ENCODE data around the gene MKRN3.

The MKRN3 gene

GRCh38 chr15:23532024-23532423 lies 33.5 kb upstream of the MKRN3 start:
- TF ChIP-seq, protein P1, sequence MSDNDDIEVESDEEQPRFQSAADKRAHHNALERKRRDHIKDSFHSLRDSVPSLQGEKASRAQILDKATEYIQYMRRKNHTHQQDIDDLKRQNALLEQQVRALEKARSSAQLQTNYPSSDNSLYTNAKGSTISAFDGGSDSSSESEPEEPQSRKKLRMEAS (IDR thresholded peaks at IDR 0.05; ENCODE audit: low read depth, low read length), result no peak
- TF ChIP-seq, protein P2, sequence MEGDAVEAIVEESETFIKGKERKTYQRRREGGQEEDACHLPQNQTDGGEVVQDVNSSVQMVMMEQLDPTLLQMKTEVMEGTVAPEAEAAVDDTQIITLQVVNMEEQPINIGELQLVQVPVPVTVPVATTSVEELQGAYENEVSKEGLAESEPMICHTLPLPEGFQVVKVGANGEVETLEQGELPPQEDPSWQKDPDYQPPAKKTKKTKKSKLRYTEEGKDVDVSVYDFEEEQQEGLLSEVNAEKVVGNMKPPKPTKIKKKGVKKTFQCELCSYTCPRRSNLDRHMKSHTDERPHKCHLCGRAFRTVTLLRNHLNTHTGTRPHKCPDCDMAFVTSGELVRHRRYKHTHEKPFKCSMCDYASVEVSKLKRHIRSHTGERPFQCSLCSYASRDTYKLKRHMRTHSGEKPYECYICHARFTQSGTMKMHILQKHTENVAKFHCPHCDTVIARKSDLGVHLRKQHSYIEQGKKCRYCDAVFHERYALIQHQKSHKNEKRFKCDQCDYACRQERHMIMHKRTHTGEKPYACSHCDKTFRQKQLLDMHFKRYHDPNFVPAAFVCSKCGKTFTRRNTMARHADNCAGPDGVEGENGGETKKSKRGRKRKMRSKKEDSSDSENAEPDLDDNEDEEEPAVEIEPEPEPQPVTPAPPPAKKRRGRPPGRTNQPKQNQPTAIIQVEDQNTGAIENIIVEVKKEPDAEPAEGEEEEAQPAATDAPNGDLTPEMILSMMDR (IDR thresholded peaks at IDR 0.05; ENCODE audit: low read depth, low read length), result no peak
- no peak for TF ChIP-seq MYC (IDR thresholded peaks at IDR 0.05; ENCODE audit: low read depth, low read length)
- TF ChIP-seq POLR2A (IDR thresholded peaks at IDR 0.05; ENCODE audit: extremely low read depth, insufficient read length), result no peak
- no peak overlapping the region for H3K4me3 ChIP-seq (ENCODE audit: low read depth, low read length)
- peak; percentile 9 for DNase-seq (ENCODE audit: low read depth)

DNA sequence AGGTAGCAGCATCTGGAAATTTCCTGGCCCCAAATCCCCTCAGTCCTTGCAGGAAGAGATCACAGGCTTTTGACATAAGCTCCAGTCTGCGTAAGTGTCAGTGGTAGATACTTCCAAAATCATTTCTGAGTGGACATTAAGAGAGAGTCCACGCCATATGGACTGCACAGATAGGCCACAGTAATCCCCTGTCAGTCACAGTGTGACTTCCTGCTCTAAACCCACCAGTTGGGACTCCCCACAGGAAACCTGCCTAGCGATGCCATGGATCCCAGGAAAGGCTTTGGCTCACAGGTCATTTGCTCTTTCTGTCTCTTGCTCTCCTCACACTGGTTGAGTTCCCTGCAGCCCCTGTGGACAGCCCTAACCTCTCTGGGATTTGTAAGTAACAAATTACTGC lies 28.8 kb upstream of the MKRN3 start:
- no peak for TF ChIP-seq POLR2A (IDR thresholded peaks at IDR 0.05; ENCODE audit: extremely low read depth, insufficient read length)
- no peak for TF ChIP-seq MYC (IDR thresholded peaks at IDR 0.05; ENCODE audit: low read depth, low read length)
- TF ChIP-seq, protein P1 (IDR thresholded peaks at IDR 0.05; ENCODE audit: low read depth, low read length), result no peak
- TF ChIP-seq, protein P2 (IDR thresholded peaks at IDR 0.05; ENCODE audit: low read depth, low read length), result no peak
- no peak overlapping the region for H3K4me3 ChIP-seq (ENCODE audit: low read depth, low read length)
- DNase-seq (ENCODE audit: low read depth), result no peak

- H3K4me3 ChIP-seq (ENCODE audit: low read depth, low read length), result no peak overlapping the region
- DNase-seq (ENCODE audit: low read depth), result no peak
- TF ChIP-seq, protein P2 (IDR thresholded peaks at IDR 0.05; ENCODE audit: low read depth, low read length), result no peak
- TF ChIP-seq POLR2A (IDR thresholded peaks at IDR 0.05; ENCODE audit: extremely low read depth, insufficient read length) (no peak), MYC (IDR thresholded peaks at IDR 0.05; ENCODE audit: low read depth, low read length) (no peak)
- TF ChIP-seq, protein P1 (IDR thresholded peaks at IDR 0.05; ENCODE audit: low read depth, low read length), result no peak
These were observed 26.8 kb upstream of the MKRN3 start for GRCh38 chr15:23538648-23539047.

- no peak for DNase-seq (ENCODE audit: low read depth)
- no peak for TF ChIP-seq MYC (IDR thresholded peaks at IDR 0.05; ENCODE audit: low read depth, low read length)
- H3K4me3 ChIP-seq (ENCODE audit: low read depth, low read length), result no peak overlapping the region
These were observed 25.6 kb upstream of the MKRN3 start for GRCh38 chr15:23539892-23540291.

- DNase-seq (ENCODE audit: low read depth), result no peak
- no peak overlapping the region for H3K4me3 ChIP-seq (ENCODE audit: low read depth, low read length)
- TF ChIP-seq, protein P2 (IDR thresholded peaks at IDR 0.05; ENCODE audit: low read depth, low read length), result no peak
- TF ChIP-seq MYC (IDR thresholded peaks at IDR 0.05; ENCODE audit: low read depth, low read length) (no peak), POLR2A (IDR thresholded peaks at IDR 0.05; ENCODE audit: extremely low read depth, insufficient read length) (no peak)
- TF ChIP-seq, protein P1 (IDR thresholded peaks at IDR 0.05; ENCODE audit: low read depth, low read length), result no peak
These were observed 19.3 kb upstream of the MKRN3 start for GRCh38 chr15:23546158-23546557.

GRCh38 chr15:23548071-23548470 lies 17.4 kb upstream of the MKRN3 start:
- TF ChIP-seq MYC (IDR thresholded peaks at IDR 0.05; ENCODE audit: low read depth, low read length) (no peak), POLR2A (IDR thresholded peaks at IDR 0.05; ENCODE audit: extremely low read depth, insufficient read length) (no peak)
- TF ChIP-seq, protein P2 (IDR thresholded peaks at IDR 0.05; ENCODE audit: low read depth, low read length), result no peak
- TF ChIP-seq, protein P1 (IDR thresholded peaks at IDR 0.05; ENCODE audit: low read depth, low read length), result no peak
- DNase-seq (ENCODE audit: low read depth), result no peak
- no peak overlapping the region for H3K4me3 ChIP-seq (ENCODE audit: low read depth, low read length)

Measured in NB4 (cell line).